Upper lobe of left lung (tissue), 4 donors: Measurements from ENCODE around the gene R3HDM2.

ENCODE experiments used
- CTCF ChIP-seq, 6 experiments: fragments of 450-650 bp in 4 of 6; fragments of 200-600 bp in 2 of 6; sonication (generic) in 2 of 6; IDR thresholded peaks; one replicate each; pipeline ENCODE4 v1.5.1; 2016 to 2019; ENCODE audit warnings: antibody characterized with exemption in 6 of 6
- POLR2A ChIP-seq, 4 donors: fragments of 450-650 bp; IDR thresholded peaks; one replicate each; pipeline ENCODE4 v1.5.1; 2016 to 2017; ENCODE audit warnings: antibody characterized with exemption in 4 of 4, mild to moderate bottlenecking in 2 of 4

- TF ChIP-seq CTCF (IDR thresholded peaks at IDR 0.05) (no peak), POLR2A (IDR thresholded peaks at IDR 0.05) (no peak)
Measured at GRCh38 chr12:57319678-57320469, 111.0 kb downstream of the R3HDM2 start.
